NCI-H82 treated with DMSO at 0.1 percent for 48 hours (cell line): ENCODE measurements around the gene CACNA1F.

Source experiments
- DNase-seq: peaks from one replicate; lab custom pipeline; 2025; ENCODE audit not compliant: unreplicated experiment; lab: John Stamatoyannopoulos, UW

The CACNA1F gene

DNA sequence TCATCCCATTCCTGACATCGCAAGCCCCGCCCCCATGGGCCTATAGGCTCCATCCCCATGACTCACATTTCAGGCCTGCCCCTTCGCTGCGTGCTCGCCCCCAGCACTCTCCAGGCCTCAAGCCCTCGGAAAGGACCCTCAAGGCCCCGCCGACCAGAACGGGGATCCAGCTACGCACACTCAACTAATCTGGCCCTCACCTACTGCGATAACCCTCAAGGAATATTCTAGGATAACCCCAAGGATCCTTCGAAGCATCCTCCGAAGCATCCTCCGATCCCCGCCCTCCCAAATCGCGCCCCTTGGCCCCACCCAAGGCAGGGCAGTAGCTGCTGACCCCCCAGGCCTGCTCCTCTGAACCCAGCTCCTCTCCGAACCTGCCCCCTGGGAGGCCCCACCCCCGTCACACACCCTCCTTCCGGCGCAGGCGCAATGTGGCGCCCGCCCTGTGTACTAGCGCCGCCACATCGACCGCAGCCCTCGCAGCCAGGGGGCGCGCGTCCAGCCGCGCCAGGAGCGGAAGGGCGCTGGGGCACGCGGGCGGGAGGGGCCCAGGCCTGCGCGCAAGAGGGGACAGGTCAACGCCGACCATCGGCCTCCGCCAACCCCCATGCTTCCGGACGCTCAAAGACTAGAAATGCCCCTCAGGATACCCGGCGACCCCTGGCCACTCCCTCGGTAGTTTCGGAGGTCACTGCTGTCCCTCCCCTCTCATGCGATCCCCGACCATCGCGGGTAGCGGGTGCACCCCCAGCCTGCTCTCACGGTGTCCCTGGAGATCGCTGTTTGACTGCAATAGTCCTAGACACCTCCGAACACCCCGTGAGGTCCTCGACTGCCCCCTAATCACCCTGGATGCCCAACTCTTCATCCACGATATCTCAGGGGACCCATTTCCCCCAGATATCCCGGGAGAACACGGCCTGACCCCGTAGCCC lies 77.0 kb downstream of the CACNA1F start:
- DNase-seq, result peak; percentile 77

DNA sequence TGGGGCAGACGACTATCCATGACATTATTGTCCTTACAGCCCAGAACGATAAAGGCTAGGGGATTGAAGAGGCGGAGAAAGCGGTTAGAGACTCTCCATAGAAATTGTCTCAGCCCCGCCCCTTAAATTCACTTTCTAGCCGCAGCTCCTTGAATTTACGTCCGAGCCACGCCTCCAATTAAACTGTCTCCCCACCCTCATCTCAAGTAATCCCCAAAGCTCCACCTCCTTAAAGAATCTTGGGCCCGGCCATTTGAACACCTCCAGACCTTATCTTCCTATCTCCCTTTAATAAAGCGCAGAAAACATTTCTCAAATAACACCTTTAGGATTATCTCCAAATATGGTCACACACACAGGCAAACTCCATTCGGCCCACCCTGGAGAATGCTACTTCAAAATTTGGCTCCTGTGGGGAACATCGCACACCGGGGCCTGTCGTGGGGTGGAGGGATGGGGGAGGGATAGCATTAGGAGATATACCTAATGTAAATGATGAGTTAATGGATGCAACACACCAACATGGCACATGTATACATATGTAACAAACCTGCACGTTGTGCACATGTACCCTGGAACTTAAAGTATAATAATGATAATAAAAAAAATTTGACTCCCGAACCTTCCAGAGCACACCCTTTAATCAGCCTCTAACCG lies 77.8 kb downstream of the CACNA1F start:
- DNase-seq, result peak; percentile 70
